Measurements from ENCODE around the gene EHMT1.

EHMT1 gene

DNA sequence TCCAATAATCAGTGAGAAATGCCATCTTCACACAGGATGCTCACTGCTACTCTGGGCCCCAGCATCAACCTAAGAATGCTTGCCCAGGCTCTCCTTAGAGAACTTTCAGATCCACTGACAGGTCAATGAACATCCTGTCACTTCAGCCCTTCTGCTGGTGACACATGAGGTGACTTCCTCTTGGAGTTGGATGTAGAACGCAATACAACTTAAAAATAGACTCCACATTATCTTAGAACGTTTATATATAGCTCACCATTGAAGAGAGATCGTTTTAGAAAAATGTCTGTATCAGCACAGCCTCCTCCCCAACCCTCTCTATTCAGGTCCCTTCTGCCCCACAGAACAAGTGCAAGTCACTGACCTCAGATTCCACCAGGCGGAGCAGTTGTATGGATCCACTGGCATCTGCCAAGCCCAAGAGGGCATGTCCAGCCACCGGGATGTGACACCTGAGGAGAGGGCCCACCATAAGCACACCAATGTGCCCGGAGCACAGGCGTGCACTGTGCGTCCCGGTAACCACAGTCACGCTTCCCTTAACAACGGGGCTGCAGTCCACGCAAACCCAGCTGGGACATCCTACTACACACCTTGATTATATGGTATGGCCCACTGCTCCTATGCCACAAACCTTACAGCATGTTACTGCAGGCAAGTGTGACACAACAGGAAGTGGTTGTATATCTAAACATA, 42.9 kb upstream of the EHMT1 start:
- no peak for ATAC-seq
- TF ChIP-seq ISL1 (CRISPR knock-in tag; IDR thresholded peaks at IDR 0.05) (no peak), SNAI2 (CRISPR knock-in tag; IDR thresholded peaks at IDR 0.05) (no peak), TOX (CRISPR knock-in tag; IDR thresholded peaks at IDR 0.05; ENCODE audit: borderline replicate concordance) (no peak), ZFP3 (CRISPR knock-in tag; IDR thresholded peaks at IDR 0.05) (no peak), ESRRG (CRISPR knock-in tag; IDR thresholded peaks at IDR 0.05) (no peak), ZNF565 (CRISPR knock-in tag; conservative IDR thresholded peaks at IDR 0.05; ENCODE audit: low read depth) (no peak), TCF4 (CRISPR knock-in tag; IDR thresholded peaks at IDR 0.05; ENCODE audit: borderline replicate concordance) (no peak), ZC3H10 (CRISPR knock-in tag; IDR thresholded peaks at IDR 0.05) (no peak), GLIS3 (CRISPR knock-in tag; IDR thresholded peaks at IDR 0.05) (no peak), ARNTL (CRISPR knock-in tag; IDR thresholded peaks at IDR 0.05; ENCODE audit: borderline replicate concordance, low read depth) (no peak), ZNF70 (CRISPR knock-in tag; IDR thresholded peaks at IDR 0.05) (no peak), ZNF8 (CRISPR knock-in tag; IDR thresholded peaks at IDR 0.05) (no peak), PPARA (CRISPR knock-in tag; IDR thresholded peaks at IDR 0.05; ENCODE audit: borderline replicate concordance) (no peak), BACH2 (CRISPR knock-in tag; IDR thresholded peaks at IDR 0.05; ENCODE audit: borderline replicate concordance) (no peak)
- TF ChIP-seq, protein P1, sequence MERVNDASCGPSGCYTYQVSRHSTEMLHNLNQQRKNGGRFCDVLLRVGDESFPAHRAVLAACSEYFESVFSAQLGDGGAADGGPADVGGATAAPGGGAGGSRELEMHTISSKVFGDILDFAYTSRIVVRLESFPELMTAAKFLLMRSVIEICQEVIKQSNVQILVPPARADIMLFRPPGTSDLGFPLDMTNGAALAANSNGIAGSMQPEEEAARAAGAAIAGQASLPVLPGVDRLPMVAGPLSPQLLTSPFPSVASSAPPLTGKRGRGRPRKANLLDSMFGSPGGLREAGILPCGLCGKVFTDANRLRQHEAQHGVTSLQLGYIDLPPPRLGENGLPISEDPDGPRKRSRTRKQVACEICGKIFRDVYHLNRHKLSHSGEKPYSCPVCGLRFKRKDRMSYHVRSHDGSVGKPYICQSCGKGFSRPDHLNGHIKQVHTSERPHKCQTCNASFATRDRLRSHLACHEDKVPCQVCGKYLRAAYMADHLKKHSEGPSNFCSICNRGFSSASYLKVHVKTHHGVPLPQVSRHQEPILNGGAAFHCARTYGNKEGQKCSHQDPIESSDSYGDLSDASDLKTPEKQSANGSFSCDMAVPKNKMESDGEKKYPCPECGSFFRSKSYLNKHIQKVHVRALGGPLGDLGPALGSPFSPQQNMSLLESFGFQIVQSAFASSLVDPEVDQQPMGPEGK (CRISPR knock-in tag; IDR thresholded peaks at IDR 0.05; ENCODE audit: borderline replicate concordance) = no peak
- TF ChIP-seq, protein P2, sequence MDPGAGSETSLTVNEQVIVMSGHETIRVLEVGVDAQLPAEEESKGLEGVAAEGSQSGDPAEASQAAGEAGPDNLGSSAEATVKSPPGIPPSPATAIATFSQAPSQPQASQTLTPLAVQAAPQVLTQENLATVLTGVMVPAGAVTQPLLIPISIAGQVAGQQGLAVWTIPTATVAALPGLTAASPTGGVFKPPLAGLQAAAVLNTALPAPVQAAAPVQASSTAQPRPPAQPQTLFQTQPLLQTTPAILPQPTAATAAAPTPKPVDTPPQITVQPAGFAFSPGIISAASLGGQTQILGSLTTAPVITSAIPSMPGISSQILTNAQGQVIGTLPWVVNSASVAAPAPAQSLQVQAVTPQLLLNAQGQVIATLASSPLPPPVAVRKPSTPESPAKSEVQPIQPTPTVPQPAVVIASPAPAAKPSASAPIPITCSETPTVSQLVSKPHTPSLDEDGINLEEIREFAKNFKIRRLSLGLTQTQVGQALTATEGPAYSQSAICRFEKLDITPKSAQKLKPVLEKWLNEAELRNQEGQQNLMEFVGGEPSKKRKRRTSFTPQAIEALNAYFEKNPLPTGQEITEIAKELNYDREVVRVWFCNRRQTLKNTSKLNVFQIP (CRISPR knock-in tag; IDR thresholded peaks at IDR 0.05; ENCODE audit: borderline replicate concordance, low read depth) = no peak
- TF ChIP-seq, protein P3, sequence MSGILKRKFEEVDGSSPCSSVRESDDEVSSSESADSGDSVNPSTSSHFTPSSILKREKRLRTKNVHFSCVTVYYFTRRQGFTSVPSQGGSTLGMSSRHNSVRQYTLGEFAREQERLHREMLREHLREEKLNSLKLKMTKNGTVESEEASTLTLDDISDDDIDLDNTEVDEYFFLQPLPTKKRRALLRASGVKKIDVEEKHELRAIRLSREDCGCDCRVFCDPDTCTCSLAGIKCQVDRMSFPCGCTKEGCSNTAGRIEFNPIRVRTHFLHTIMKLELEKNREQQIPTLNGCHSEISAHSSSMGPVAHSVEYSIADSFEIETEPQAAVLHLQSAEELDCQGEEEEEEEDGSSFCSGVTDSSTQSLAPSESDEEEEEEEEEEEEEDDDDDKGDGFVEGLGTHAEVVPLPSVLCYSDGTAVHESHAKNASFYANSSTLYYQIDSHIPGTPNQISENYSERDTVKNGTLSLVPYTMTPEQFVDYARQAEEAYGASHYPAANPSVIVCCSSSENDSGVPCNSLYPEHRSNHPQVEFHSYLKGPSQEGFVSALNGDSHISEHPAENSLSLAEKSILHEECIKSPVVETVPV (CRISPR knock-in tag; IDR thresholded peaks at IDR 0.05) = no peak
- TF ChIP-seq, protein P4, sequence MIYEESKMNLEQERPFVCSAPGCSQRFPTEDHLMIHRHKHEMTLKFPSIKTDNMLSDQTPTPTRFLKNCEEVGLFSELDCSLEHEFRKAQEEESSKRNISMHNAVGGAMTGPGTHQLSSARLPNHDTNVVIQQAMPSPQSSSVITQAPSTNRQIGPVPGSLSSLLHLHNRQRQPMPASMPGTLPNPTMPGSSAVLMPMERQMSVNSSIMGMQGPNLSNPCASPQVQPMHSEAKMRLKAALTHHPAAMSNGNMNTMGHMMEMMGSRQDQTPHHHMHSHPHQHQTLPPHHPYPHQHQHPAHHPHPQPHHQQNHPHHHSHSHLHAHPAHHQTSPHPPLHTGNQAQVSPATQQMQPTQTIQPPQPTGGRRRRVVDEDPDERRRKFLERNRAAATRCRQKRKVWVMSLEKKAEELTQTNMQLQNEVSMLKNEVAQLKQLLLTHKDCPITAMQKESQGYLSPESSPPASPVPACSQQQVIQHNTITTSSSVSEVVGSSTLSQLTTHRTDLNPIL (CRISPR knock-in tag; IDR thresholded peaks at IDR 0.05; ENCODE audit: low read depth) = no peak

DNA sequence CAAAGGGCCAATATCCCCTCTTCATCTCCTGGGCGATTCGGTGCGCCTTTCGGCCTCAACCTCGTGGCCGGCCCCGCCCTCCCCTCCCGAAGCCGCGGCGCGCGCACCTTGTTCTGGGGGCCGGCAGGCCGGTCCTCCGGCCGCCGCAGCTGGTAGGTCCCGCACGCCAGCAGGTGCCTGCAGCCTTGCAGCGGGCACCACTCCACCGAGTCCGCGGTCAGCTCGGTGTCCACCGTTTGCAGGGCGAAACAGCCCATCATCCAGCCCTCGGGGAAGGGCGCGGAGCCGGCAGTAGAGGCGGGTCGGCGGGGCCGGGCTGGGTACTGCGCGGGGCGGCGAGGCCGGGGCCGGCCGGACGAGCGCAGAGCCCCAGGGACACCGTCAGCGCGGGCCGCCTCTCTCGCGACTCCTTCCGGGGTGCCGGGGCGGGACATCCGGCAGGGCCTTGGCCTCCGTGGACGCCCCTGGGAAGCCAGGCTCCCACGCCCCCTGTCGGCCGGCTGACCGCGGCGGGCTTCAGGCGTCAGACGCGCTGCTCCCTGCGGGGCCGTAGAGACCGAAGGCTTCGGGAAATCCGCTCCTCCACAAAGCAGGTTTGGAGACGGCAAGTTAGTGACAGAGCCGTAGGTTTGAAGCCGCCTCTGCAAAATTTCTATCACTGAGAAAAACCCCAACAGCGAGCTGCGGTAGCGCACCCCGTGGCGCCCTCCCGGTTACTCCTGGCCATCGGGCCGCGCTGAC, 40.1 kb upstream of the EHMT1 start, which contains the start of gene DPH7:
TSS of gene DPH7 (minus strand) at position 408 of the 741 bp plus-strand sequence. CDS start at position 260, 148 bp downstream.
- peak; percentile 98 for ATAC-seq
- TF ChIP-seq CSDC2 (CRISPR knock-in tag; IDR thresholded peaks at IDR 0.05) (no peak), ARNTL (CRISPR knock-in tag; IDR thresholded peaks at IDR 0.05; ENCODE audit: borderline replicate concordance, low read depth) (no peak), ISL1 (CRISPR knock-in tag; IDR thresholded peaks at IDR 0.05) (no peak), PPARA (CRISPR knock-in tag; IDR thresholded peaks at IDR 0.05; ENCODE audit: borderline replicate concordance) (no peak), BACH2 (CRISPR knock-in tag; IDR thresholded peaks at IDR 0.05; ENCODE audit: borderline replicate concordance) (no peak), ZFP3 (CRISPR knock-in tag; IDR thresholded peaks at IDR 0.05) (no peak; the same call in 1 of the 2 replicates), GLIS3 (CRISPR knock-in tag; IDR thresholded peaks at IDR 0.05) (no peak)
- TF ChIP-seq, protein P2 (CRISPR knock-in tag; IDR thresholded peaks at IDR 0.05; ENCODE audit: borderline replicate concordance, low read depth) = no peak
- TF ChIP-seq, protein P1 (CRISPR knock-in tag; IDR thresholded peaks at IDR 0.05; ENCODE audit: borderline replicate concordance) = no peak
- TF ChIP-seq, protein P5, sequence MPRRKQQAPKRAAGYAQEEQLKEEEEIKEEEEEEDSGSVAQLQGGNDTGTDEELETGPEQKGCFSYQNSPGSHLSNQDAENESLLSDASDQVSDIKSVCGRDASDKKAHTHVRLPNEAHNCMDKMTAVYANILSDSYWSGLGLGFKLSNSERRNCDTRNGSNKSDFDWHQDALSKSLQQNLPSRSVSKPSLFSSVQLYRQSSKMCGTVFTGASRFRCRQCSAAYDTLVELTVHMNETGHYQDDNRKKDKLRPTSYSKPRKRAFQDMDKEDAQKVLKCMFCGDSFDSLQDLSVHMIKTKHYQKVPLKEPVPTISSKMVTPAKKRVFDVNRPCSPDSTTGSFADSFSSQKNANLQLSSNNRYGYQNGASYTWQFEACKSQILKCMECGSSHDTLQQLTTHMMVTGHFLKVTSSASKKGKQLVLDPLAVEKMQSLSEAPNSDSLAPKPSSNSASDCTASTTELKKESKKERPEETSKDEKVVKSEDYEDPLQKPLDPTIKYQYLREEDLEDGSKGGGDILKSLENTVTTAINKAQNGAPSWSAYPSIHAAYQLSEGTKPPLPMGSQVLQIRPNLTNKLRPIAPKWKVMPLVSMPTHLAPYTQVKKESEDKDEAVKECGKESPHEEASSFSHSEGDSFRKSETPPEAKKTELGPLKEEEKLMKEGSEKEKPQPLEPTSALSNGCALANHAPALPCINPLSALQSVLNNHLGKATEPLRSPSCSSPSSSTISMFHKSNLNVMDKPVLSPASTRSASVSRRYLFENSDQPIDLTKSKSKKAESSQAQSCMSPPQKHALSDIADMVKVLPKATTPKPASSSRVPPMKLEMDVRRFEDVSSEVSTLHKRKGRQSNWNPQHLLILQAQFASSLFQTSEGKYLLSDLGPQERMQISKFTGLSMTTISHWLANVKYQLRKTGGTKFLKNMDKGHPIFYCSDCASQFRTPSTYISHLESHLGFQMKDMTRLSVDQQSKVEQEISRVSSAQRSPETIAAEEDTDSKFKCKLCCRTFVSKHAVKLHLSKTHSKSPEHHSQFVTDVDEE (CRISPR knock-in tag; IDR thresholded peaks at IDR 0.05) = no peak
